KMS-11 (cell line): ENCODE data around the gene BPTF.

Experiments used
- H2AFZ ChIP-seq: fragments of 200-600 bp; sonication (generic); 2 replicates; pipeline ENCODE4 v1.6.1; 2016; ENCODE audit warnings: antibody characterized with exemption, mixed run types, low read depth
- H3K27ac ChIP-seq: fragments of 200-600 bp; sonication (generic); 2 replicates; pipeline ENCODE4 v1.6.1; 2016; ENCODE audit warnings: mild to moderate bottlenecking, mixed run types
- H3K27me3 ChIP-seq: fragments of 200-600 bp; sonication (generic); 2 replicates; pipeline ENCODE4 v1.6.1; 2017; ENCODE audit warnings: mild to moderate bottlenecking, low read depth, mixed run types, moderate library complexity; ENCODE audit not compliant: insufficient read depth
- H3K36me3 ChIP-seq: fragments of 200-600 bp; sonication (generic); 2 replicates; pipeline ENCODE4 v1.6.1; 2017; ENCODE audit warnings: mild to moderate bottlenecking, mixed run types; ENCODE audit not compliant: insufficient read depth
- H3K4me1 ChIP-seq: fragments of 200-600 bp; sonication (generic); 2 replicates; pipeline ENCODE4 v1.6.1; 2016; ENCODE audit warnings: mild to moderate bottlenecking, low read depth, mixed run types; ENCODE audit not compliant: poor library complexity, severe bottlenecking
- H3K4me2 ChIP-seq: fragments of 200-600 bp; sonication (generic); 2 replicates; pipeline ENCODE4 v1.7.0; 2016; ENCODE audit warnings: mild to moderate bottlenecking, mixed run types
- H3K4me3 ChIP-seq: fragments of 200-600 bp; sonication (generic); IDR thresholded peaks from 2 replicates; pipeline ENCODE4 v1.6.1; 2017; ENCODE audit warnings: low read depth, low read length, mixed read lengths; ENCODE audit not compliant: insufficient read depth
- H3K79me2 ChIP-seq: fragments of 200-600 bp; sonication (generic); 2 replicates; pipeline ENCODE4 v1.6.1; 2016; ENCODE audit warnings: low read depth, mixed run types; ENCODE audit not compliant: insufficient read depth
- H3K9ac ChIP-seq: fragments of 200-600 bp; sonication (generic); 2 replicates; pipeline ENCODE4 v1.6.1; 2016; ENCODE audit warnings: mild to moderate bottlenecking, mixed run types
- H4K20me1 ChIP-seq: fragments of 200-600 bp; sonication (generic); 2 replicates; pipeline ENCODE4 v1.6.1; 2016; ENCODE audit warnings: mild to moderate bottlenecking, mixed run types; ENCODE audit not compliant: insufficient read depth
- CTCF ChIP-seq: fragments of 200-600 bp; sonication (generic); conservative IDR thresholded peaks from 2 replicates; pipeline ENCODE4 v1.6.1; 2017; ENCODE audit warnings: low read depth, mild to moderate bottlenecking, antibody characterized with exemption, low read length, moderate library complexity, mixed read lengths

Gene BPTF

GRCh38 chr17:67868176-67868575 is 42.9 kb downstream of the BPTF start:
- H4K20me1 ChIP-seq = no peaks in the 10 kb centered on the region
- TF ChIP-seq CTCF = no peak
- H3K36me3 ChIP-seq = no peaks in the 10 kb centered on the region
- no peak overlapping the region for H3K27ac ChIP-seq
- H3K9ac ChIP-seq = no peak overlapping the region
- H3K4me1 ChIP-seq = peaks cover 11% of the 10 kb centered on the region
- no peak overlapping the region for H3K4me2 ChIP-seq
- no peak overlapping the region for H3K4me3 ChIP-seq
- peaks cover 27% of the 10 kb centered on the region; the same call in 1 of the 2 replicates for H3K79me2 ChIP-seq
- no peaks in the 10 kb centered on the region for H3K27me3 ChIP-seq
- no peak overlapping the region for H2AFZ ChIP-seq

DNA sequence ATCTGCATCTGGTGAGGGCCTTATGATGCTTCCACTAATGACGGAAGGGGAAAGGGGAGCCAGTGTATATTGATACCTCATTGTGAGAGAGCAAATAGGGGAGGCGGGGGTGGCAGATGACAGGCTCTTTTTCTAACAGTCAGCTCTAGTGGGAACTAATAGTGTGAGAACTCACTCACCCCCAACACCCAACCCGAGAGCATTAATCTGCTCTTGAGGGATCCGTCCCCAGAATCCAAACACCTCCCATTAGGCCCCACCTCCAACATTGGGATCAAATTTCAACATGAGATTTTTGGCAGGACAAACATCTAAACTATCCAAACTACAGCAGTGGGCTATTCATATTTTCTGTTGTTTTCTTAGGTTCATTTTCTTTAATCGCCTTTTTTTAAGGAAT is 54.4 kb downstream of the BPTF start:
- peaks cover 5% of the 10 kb centered on the region; the same call in 1 of the 2 replicates for H3K36me3 ChIP-seq
- no peak for TF ChIP-seq CTCF
- no peak overlapping the region for H3K9ac ChIP-seq
- H4K20me1 ChIP-seq = no peaks in the 10 kb centered on the region
- no peak overlapping the region for H3K4me3 ChIP-seq
- no peaks in the 10 kb centered on the region for H3K79me2 ChIP-seq
- H3K27ac ChIP-seq = no peak overlapping the region
- H3K4me1 ChIP-seq = no peaks in the 10 kb centered on the region
- no peak overlapping the region for H2AFZ ChIP-seq
- no peak overlapping the region for H3K4me2 ChIP-seq
- H3K27me3 ChIP-seq = no peaks in the 10 kb centered on the region

DNA sequence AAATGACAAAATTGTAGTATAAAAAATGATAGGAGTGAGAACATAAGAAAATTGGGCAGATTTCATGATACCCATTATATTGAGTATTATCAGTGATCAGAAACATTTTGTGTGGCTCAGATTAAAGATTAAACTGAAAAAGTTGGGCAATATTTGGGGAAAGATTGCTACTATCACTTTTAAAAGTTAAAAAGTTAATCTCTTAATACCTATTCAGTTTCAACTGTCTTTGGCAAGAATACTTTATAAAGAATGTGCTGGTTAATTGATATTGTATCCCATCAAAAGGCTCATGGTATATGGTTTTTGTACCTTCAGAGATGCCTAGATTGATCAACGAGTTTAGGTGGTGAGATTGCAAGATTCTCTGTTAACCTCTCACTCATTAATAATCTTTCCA is 55.8 kb downstream of the BPTF start:
- H2AFZ ChIP-seq = no peak overlapping the region
- H3K27me3 ChIP-seq = no peaks in the 10 kb centered on the region
- no peak for TF ChIP-seq CTCF
- no peaks in the 10 kb centered on the region for H3K79me2 ChIP-seq
- no peak overlapping the region for H3K4me2 ChIP-seq
- no peaks in the 10 kb centered on the region for H4K20me1 ChIP-seq
- H3K36me3 ChIP-seq = peaks cover 2% of the 10 kb centered on the region; the same call in 1 of the 2 replicates
- H3K27ac ChIP-seq = no peak overlapping the region
- no peaks in the 10 kb centered on the region for H3K4me1 ChIP-seq
- no peak overlapping the region for H3K4me3 ChIP-seq
- H3K9ac ChIP-seq = no peak overlapping the region

- Histone ChIP-seq H2AFZ (no peak overlapping the region), H3K4me3 (no peak overlapping the region), H3K79me2 (no peaks in the 10 kb centered on the region), H3K4me2 (no peak overlapping the region), H3K36me3 (no peaks in the 10 kb centered on the region), H3K4me1 (no peaks in the 10 kb centered on the region), H3K27me3 (no peaks in the 10 kb centered on the region), H4K20me1 (no peaks in the 10 kb centered on the region), H3K27ac (no peak overlapping the region), H3K9ac (no peak overlapping the region)
- no peak for TF ChIP-seq CTCF
Observed at GRCh38 chr17:67884741-67885140, 59.4 kb downstream of the BPTF start.
